Measurements from ENCODE around the gene SRSF8.
"Not testable (repeated sequence)": the region's sequence is repeated elsewhere in the genome, so short reads cannot be mapped to it uniquely, and the experiment has no call there.

The SRSF8 gene

GRCh38 chr11:95098826-95099225 is 32.1 kb downstream of the SRSF8 start:
- ATAC-seq, result no peak

- ATAC-seq, result no peak
These were observed 33.5 kb downstream of the SRSF8 start for GRCh38 chr11:95100191-95100648.

- ATAC-seq, result no peak
These were observed 34.3 kb downstream of the SRSF8 start for GRCh38 chr11:95100856-95101507.

GRCh38 chr11:95101935-95102334 is 35.2 kb downstream of the SRSF8 start:
- no peak for ATAC-seq

- no peak for ATAC-seq
These were observed 36.0 kb downstream of the SRSF8 start for GRCh38 chr11:95102733-95103132.

- no peak for ATAC-seq
These were observed 37.0 kb downstream of the SRSF8 start for GRCh38 chr11:95103701-95104100.

GRCh38 chr11:95104121-95104830 is 37.6 kb downstream of the SRSF8 start:
- no peak for ATAC-seq

- ATAC-seq, result no peak
These were observed 38.1 kb downstream of the SRSF8 start for GRCh38 chr11:95104856-95105255.

- no peak for ATAC-seq
These were observed 41.5 kb downstream of the SRSF8 start for GRCh38 chr11:95108159-95108611.

GRCh38 chr11:95108671-95109551 is 42.2 kb downstream of the SRSF8 start:
- ATAC-seq, result no peak

- ATAC-seq, result not testable (repeated sequence)
These were observed 44.8 kb downstream of the SRSF8 start for GRCh38 chr11:95111471-95111870.

- ATAC-seq, result no peak
These were observed 45.3 kb downstream of the SRSF8 start for GRCh38 chr11:95111923-95112540.

GRCh38 chr11:95115597-95115996 is 48.9 kb downstream of the SRSF8 start:
- no peak for ATAC-seq

GRCh38 chr11:95119361-95120060 is 52.8 kb downstream of the SRSF8 start:
- ATAC-seq, result no peak
